SK-N-SH (cell line): ENCODE data around the gene DDRGK1. TPM values are rescaled to one million over a fixed set of nuclear protein-coding genes. Genes with fewer than 3 reads are reported as not detected.

Experiments
- CTCF ChIA-PET: fragments of 300-600, 350-600 bp; formaldehyde crosslinking; extraction: SDS; loops from one replicate; lab custom pipeline; 2021; lab: Yijun Ruan, JAX
- POLR2A ChIA-PET: fragments of 350-600 bp; sonication (Branson Sonifier 250); formaldehyde crosslinking; extraction: SDS; loops from one replicate; lab custom pipeline; 2020; ENCODE audit warnings: antibody characterized with exemption, inconsistent platforms; lab: Yijun Ruan, JAX
- DNase-seq: peaks from one replicate; pipeline ENCODE4 v3.0.0; 2012
- H2AFZ ChIP-seq: fragments of 200-600 bp; sonication (generic); 2 replicates; pipeline ENCODE4 v1.8.1; 2016; ENCODE audit warnings: antibody characterized with exemption, mild to moderate bottlenecking, low read depth
- H3F3A ChIP-seq: fragments of 200-600 bp; sonication (generic); replicated peaks from 2 replicates; pipeline ENCODE3; 2016; ENCODE audit warnings: antibody characterized with exemption, mild to moderate bottlenecking; ENCODE audit not compliant: insufficient read depth
- H3K27ac ChIP-seq, 2 experiments: fragments of 200-500 bp in 1 of 2; fragments of 200-600 bp in 1 of 2; sonication (Bioruptor generic) in 1 of 2; sonication (generic), shearing (Covaris generic) in 1 of 2; 2 replicates each; pipeline versions ENCODE4 v1.5.1 to v1.6.1; 2014 to 2016; ENCODE audit warnings: low read depth in 2 of 2, inconsistent platforms in 1 of 2, low read length in 1 of 2, mild to moderate bottlenecking in 1 of 2, mixed read lengths in 1 of 2
- H3K27me3 ChIP-seq: fragments of 200-600 bp; sonication (generic), shearing (Covaris generic); 2 replicates; pipeline ENCODE4 v1.6.1; 2016; ENCODE audit warnings: mixed run types; ENCODE audit not compliant: insufficient read depth
- H3K36me3 ChIP-seq, 2 experiments: fragments of 200-500 bp in 1 of 2; fragments of 200-600 bp in 1 of 2; sonication (Bioruptor generic) in 1 of 2; sonication (generic) in 1 of 2; replicated peaks in 1 of 2; 2 replicates each; pipeline versions ENCODE3 to v1.5.1; 2014 to 2016; ENCODE audit warnings: low read length in 1 of 2, mild to moderate bottlenecking in 1 of 2; ENCODE audit not compliant: insufficient read depth in 2 of 2, control insufficient read depth in 1 of 2
- H3K4me1 ChIP-seq, 2 experiments: fragments of 200-500 bp in 1 of 2; fragments of 200-600 bp in 1 of 2; sonication (Bioruptor generic) in 1 of 2; sonication (generic), shearing (Covaris generic) in 1 of 2; 2 replicates each; pipeline versions ENCODE4 v1.5.1 to v1.6.1; 2014 to 2016; ENCODE audit warnings: low read depth in 1 of 2, low read length in 1 of 2, mixed run types in 1 of 2; ENCODE audit not compliant: insufficient read depth in 2 of 2, control insufficient read depth in 1 of 2
- H3K4me2 ChIP-seq: fragments of 200-600 bp; sonication (generic), shearing (Covaris generic); 2 replicates; pipeline ENCODE4 v1.6.1; 2017; ENCODE audit warnings: mixed run types
- H3K4me3 ChIP-seq, 2 experiments: fragments of 200-500 bp in 1 of 2; fragments of 200-600 bp in 1 of 2; sonication (Bioruptor generic) in 1 of 2; sonication (generic), shearing (Covaris generic) in 1 of 2; 2 replicates each; pipeline versions ENCODE4 v1.5.1 to v1.8.1; 2014 to 2016; ENCODE audit warnings: low read depth in 2 of 2, inconsistent platforms in 1 of 2, low read length in 1 of 2, mild to moderate bottlenecking in 1 of 2, mixed read lengths in 1 of 2, moderate library complexity in 1 of 2
- H3K79me2 ChIP-seq: fragments of 200-600 bp; sonication (generic); 2 replicates; pipeline ENCODE4 v1.8.1; 2017; ENCODE audit warnings: mild to moderate bottlenecking; ENCODE audit not compliant: insufficient read depth
- H3K9ac ChIP-seq: fragments of 200-600 bp; sonication (generic); 2 replicates; pipeline ENCODE4 v1.6.1; 2017; ENCODE audit warnings: mixed run types
- H3K9me2 ChIP-seq: fragments of 200-600 bp; sonication (generic); 2 replicates; pipeline ENCODE4 v1.6.1; 2017; ENCODE audit warnings: mixed run types
- H3K9me3 ChIP-seq: fragments of 200-600 bp; sonication (generic); 2 replicates; pipeline ENCODE4 v1.6.1; 2017; ENCODE audit warnings: mixed run types, mild to moderate bottlenecking, moderate library complexity
- H4K20me1 ChIP-seq: fragments of 200-600 bp; sonication (generic); 2 replicates; pipeline ENCODE4 v1.6.1; 2017; ENCODE audit warnings: mild to moderate bottlenecking, mixed run types; ENCODE audit not compliant: insufficient read depth
- CHD2 ChIP-seq: fragments of 150-350 bp; IDR thresholded peaks from 2 replicates; pipeline ENCODE4 v1.6.1; 2018; ENCODE audit warnings: low read length; ENCODE audit not compliant: partially characterized antibody
- EP300 ChIP-seq, 2 experiments: IDR thresholded peaks; 2 replicates each; pipeline versions ENCODE4 v1.4.0 to v1.6.1; 2012; ENCODE audit warnings: borderline replicate concordance in 1 of 2, low read depth in 1 of 2, low read length in 1 of 2
- FOXJ3 ChIP-seq: sonication (generic); formaldehyde crosslinking; IDR thresholded peaks from 2 replicates; pipeline ENCODE4 v1.5.1; 2020; ENCODE audit warnings: mild to moderate bottlenecking, missing genetic modification reagents
- IRF3 ChIP-seq: fragments of 150-350 bp; IDR thresholded peaks from 2 replicates; pipeline ENCODE4 v1.6.1; 2016; ENCODE audit warnings: mild to moderate bottlenecking, low read depth, low read length
- JUND ChIP-seq: IDR thresholded peaks from 2 replicates; pipeline ENCODE4 v1.4.0; 2012
- PBX3 ChIP-seq: IDR thresholded peaks from 2 replicates; pipeline ENCODE4; 2012
- POLR2AphosphoS5 ChIP-seq: IDR thresholded peaks from 2 replicates; pipeline ENCODE4 v1.6.1; 2012; ENCODE audit warnings: low read depth, low read length
- RAD21 ChIP-seq: IDR thresholded peaks from 2 replicates; pipeline ENCODE4 v1.6.1; 2012; ENCODE audit warnings: mild to moderate bottlenecking, low read length
- RCOR1 ChIP-seq: fragments of 150-350 bp; IDR thresholded peaks from 2 replicates; pipeline ENCODE4 v1.6.1; 2017; ENCODE audit warnings: antibody characterized with exemption, low read length
- RXRA ChIP-seq: IDR thresholded peaks from 2 replicates; pipeline ENCODE4 v1.4.0; 2012; ENCODE audit warnings: low read depth, mild to moderate bottlenecking, borderline replicate concordance
- SMC3 ChIP-seq: IDR thresholded peaks from 2 replicates; pipeline ENCODE4 v1.6.1; 2012; ENCODE audit warnings: low read depth, low read length, improper control_type of control experiment
- TCF12 ChIP-seq: IDR thresholded peaks from 2 replicates; pipeline ENCODE4 v1.4.0; 2012
- TEAD4 ChIP-seq: IDR thresholded peaks from 2 replicates; pipeline ENCODE4 v1.4.0; 2012; ENCODE audit warnings: mild to moderate bottlenecking, borderline replicate concordance; ENCODE audit not compliant: insufficient read depth
- USF1 ChIP-seq: IDR thresholded peaks from 2 replicates; pipeline ENCODE4 v1.4.0; 2012; ENCODE audit warnings: low read depth, borderline replicate concordance
- USF2 ChIP-seq: fragments of 150-350 bp; IDR thresholded peaks from 2 replicates; pipeline ENCODE4 v1.6.1; 2017; ENCODE audit warnings: antibody characterized with exemption, low read length, low read depth, borderline replicate concordance
- YY1 ChIP-seq: IDR thresholded peaks from 2 replicates; pipeline ENCODE4 v1.4.0; 2012; ENCODE audit warnings: low read depth, mild to moderate bottlenecking
- WGBS: methylation state at CpG from one replicate; pipeline ENCODE4 v1.1.6; 2017; ENCODE audit warnings: low lambda C conversion rate; 5-methylcytosine and 5-hydroxymethylcytosine counted together
- polyA plus RNA-seq, 3 experiments: library from polyadenylated mRNA; depleted of rRNA; stranded (reverse); fragments of >200 nt; gene quantifications; 2 replicates each; pipeline ENCODE4 v1.2.3, GENCODE V29; 2012
- TF ChIP-seq, protein P1 (sequence below): IDR thresholded peaks from 2 replicates; pipeline ENCODE4 v1.4.0; 2012; ENCODE audit warnings: low read depth, borderline replicate concordance
- TF ChIP-seq, protein P2 (sequence below): IDR thresholded peaks from 2 replicates; pipeline ENCODE4 v1.4.0; 2012; ENCODE audit warnings: low read depth

DDRGK1 gene
- polyA plus RNA-seq, 1 of the 3 experiments (the other 2 are of a cell fraction) = 70.6 TPM

DNA sequence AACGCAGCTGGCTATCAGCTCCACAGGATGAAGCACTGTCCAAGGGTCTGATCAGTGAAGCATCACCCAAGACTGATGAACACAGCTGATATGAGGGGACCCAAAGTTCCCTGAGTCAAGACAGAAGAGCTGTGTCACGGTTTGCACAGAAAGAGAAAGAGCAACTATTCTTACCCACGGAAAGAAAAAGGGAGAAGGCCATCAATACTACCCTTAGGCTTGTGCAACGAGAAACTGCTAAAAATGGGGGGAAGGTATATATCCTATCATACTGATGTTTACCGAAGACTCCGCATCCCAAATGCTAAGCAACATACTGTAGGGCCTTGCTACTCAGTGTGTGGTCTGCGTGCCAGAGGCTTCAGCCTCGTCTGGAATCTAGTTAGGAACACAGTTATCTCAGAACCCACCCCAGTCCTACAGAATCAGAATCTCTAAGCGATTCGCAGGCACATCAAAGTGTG lies 45.5 kb downstream of the DDRGK1 start:
- H3K9me2 ChIP-seq = no peaks in the 10 kb centered on the region
- no peaks in the 10 kb centered on the region for H3K27me3 ChIP-seq
- peak overlapping the region; percentile 78 to 82 for H3K27ac ChIP-seq
- under 1% methylated on average over 10 of the region's 10 CpGs for WGBS
- peak overlapping the region; percentile 87 to 98 for H3K4me3 ChIP-seq
- H3F3A ChIP-seq = peaks cover 14% of the 10 kb centered on the region
- peaks cover 54% of the 10 kb centered on the region for H4K20me1 ChIP-seq
- CTCF ChIA-PET = no interaction called here
- POLR2A ChIA-PET = interaction anchor here (1.0 to 1.4 kb wide), 3 partner anchors 8 to 688 kb away, joined by 3 to 4 read pairs (median 3); partner anchors contain the start of genes MRPS26 and SNRPB
- H3K9ac ChIP-seq = peak overlapping the region; percentile 94
- no peak for TF ChIP-seq TEAD4
- TF ChIP-seq YY1 = no peak
- TF ChIP-seq POLR2AphosphoS5 = no peak
- no peak for TF ChIP-seq SMC3
- no peak for TF ChIP-seq IRF3
- TF ChIP-seq, protein P1, sequence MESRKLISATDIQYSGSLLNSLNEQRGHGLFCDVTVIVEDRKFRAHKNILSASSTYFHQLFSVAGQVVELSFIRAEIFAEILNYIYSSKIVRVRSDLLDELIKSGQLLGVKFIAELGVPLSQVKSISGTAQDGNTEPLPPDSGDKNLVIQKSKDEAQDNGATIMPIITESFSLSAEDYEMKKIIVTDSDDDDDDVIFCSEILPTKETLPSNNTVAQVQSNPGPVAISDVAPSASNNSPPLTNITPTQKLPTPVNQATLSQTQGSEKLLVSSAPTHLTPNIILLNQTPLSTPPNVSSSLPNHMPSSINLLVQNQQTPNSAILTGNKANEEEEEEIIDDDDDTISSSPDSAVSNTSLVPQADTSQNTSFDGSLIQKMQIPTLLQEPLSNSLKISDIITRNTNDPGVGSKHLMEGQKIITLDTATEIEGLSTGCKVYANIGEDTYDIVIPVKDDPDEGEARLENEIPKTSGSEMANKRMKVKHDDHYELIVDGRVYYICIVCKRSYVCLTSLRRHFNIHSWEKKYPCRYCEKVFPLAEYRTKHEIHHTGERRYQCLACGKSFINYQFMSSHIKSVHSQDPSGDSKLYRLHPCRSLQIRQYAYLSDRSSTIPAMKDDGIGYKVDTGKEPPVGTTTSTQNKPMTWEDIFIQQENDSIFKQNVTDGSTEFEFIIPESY = no peak
- TF ChIP-seq TCF12 = no peak
- TF ChIP-seq, protein P2, sequence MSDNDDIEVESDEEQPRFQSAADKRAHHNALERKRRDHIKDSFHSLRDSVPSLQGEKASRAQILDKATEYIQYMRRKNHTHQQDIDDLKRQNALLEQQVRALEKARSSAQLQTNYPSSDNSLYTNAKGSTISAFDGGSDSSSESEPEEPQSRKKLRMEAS = no peak
- TF ChIP-seq CHD2 = no peak
- no peak for TF ChIP-seq EP300 (IDR thresholded peaks at IDR 0.05; ENCODE audit: borderline replicate concordance in 1 of 2, low read depth in 1 of 2, low read length in 1 of 2)
- TF ChIP-seq FOXJ3 (CRISPR knock-in tag) = no peak
- no peak for TF ChIP-seq USF1
- TF ChIP-seq RAD21 = no peak
- no peak for TF ChIP-seq RXRA
- TF ChIP-seq USF2 = no peak
- TF ChIP-seq JUND = no peak
- no peak for TF ChIP-seq RCOR1
- TF ChIP-seq PBX3 = no peak
- TF ChIP-seq, all 33 proteins: peak for 0
- H3K36me3 ChIP-seq = peaks cover 6 to 11% of the 10 kb centered on the region in 2 experiments
- DNase-seq = peak; percentile 23
- peak overlapping the region; percentile 49; the same call in 1 of the 2 replicates for H2AFZ ChIP-seq
- peaks cover 5 to 14% of the 10 kb centered on the region in 2 experiments; a peak in 1 of 4 replicates for H3K4me1 ChIP-seq
- no peaks in the 10 kb centered on the region for H3K9me3 ChIP-seq
- peaks cover 61% of the 10 kb centered on the region for H3K79me2 ChIP-seq
- peak overlapping the region; percentile 95 for H3K4me2 ChIP-seq
